T-cell (primary cell): Measurements from ENCODE around the gene PACS2. TPM values are rescaled to one million over a fixed set of nuclear protein-coding genes. Genes with fewer than 3 reads are reported as not detected.

Experiments used
- ATAC-seq, 4 experiments: fragments of 200-7000 bp in 3 of 4; fragments of 150-1000 bp in 1 of 4; cut with Tn5 transposase; replicated peaks in 1 of 4; 1 replicate in 3 of 4; 2 replicates in 1 of 4; pipeline ENCODE4 v1.10.0; 2021; ENCODE audit warnings: moderate library complexity in 3 of 4, mild to moderate bottlenecking in 2 of 4, moderate number of reproducible peaks in 1 of 4
- CTCF ChIA-PET, 2 donors: fragments of 300-600 bp; sonication (Branson Sonifier 250); formaldehyde crosslinking; loops; one replicate each; lab custom pipeline; 2022; ENCODE audit warnings: antibody characterized with exemption in 2 of 2; lab: Charles Lee
- POLR2A ChIA-PET, 2 donors: fragments of 300-600 bp; sonication (Branson Sonifier 250); formaldehyde crosslinking; loops; one replicate each; lab custom pipeline; 2022; ENCODE audit warnings: antibody characterized with exemption in 2 of 2; lab: Charles Lee
- DNase-seq, 35 experiments: peaks; one replicate each; pipeline versions ENCODE4 v3.0.0 to v3.0.0-alpha.2; 2013 to 2023
- H3K27ac ChIP-seq: one replicate; pipeline ENCODE4 v1.5.1; 2013; ENCODE audit warnings: low read length
- H3K27me3 ChIP-seq, 2 experiments: replicated peaks in 1 of 2; 1 replicate in 1 of 2; 2 replicates in 1 of 2; pipeline versions ENCODE4 v1.6.1 to v1.7.0; 2013; ENCODE audit warnings: low read length in 1 of 2, mixed read lengths in 1 of 2; ENCODE audit not compliant: control insufficient read depth in 2 of 2, insufficient read depth in 2 of 2; ENCODE audit errors: extremely low read depth in 1 of 2
- H3K36me3 ChIP-seq, 2 donors: 1 replicate in 1 of 2; 2 replicates in 1 of 2; pipeline versions ENCODE4 v1.6.1 to v1.7.0; 2013; ENCODE audit warnings: low read length in 1 of 2; ENCODE audit not compliant: control insufficient read depth in 2 of 2, insufficient read depth in 1 of 2; ENCODE audit errors: extremely low read depth in 1 of 2
- H3K4me1 ChIP-seq, 2 experiments: 1 replicate in 1 of 2; 2 replicates in 1 of 2; pipeline versions ENCODE4 v1.6.1 to v1.7.0; 2013; ENCODE audit warnings: low read length in 2 of 2, mixed read lengths in 1 of 2; ENCODE audit not compliant: insufficient read depth in 2 of 2, control insufficient read depth in 1 of 2; ENCODE audit errors: extremely low read depth in 1 of 2
- H3K4me3 ChIP-seq, 2 donors: 1 replicate in 1 of 2; 2 replicates in 1 of 2; pipeline versions ENCODE4 v1.5.1 to v1.7.0; 2013; ENCODE audit warnings: mild to moderate bottlenecking in 2 of 2, low read length in 1 of 2, moderate library complexity in 1 of 2; ENCODE audit not compliant: control insufficient read depth in 1 of 2; ENCODE audit errors: extremely low read depth in 1 of 2
- H3K9me3 ChIP-seq: 2 replicates; pipeline ENCODE4 v1.7.0; 2013
- H3K27ac Mint-ChIP-seq, 2 donors: one replicate each; pipeline ENCODE4 v1.8.0; 2020 to 2021; ENCODE audit warnings: mild to moderate bottlenecking in 2 of 2, mixed read lengths in 2 of 2
- H3K27me3 Mint-ChIP-seq, 2 donors: one replicate each; pipeline ENCODE4 v1.8.0; 2021 to 2022; ENCODE audit warnings: mixed read lengths in 2 of 2
- H3K36me3 Mint-ChIP-seq: one replicate; pipeline ENCODE4 v1.8.0; 2021; ENCODE audit warnings: mixed read lengths
- H3K4me1 Mint-ChIP-seq, 3 donors: one replicate each; pipeline ENCODE4 v1.8.0; 2020 to 2022; ENCODE audit warnings: mixed read lengths in 3 of 3, mild to moderate bottlenecking in 1 of 3
- H3K4me3 Mint-ChIP-seq, 3 donors: one replicate each; pipeline ENCODE4 v1.8.0; 2020 to 2022; ENCODE audit warnings: mild to moderate bottlenecking in 3 of 3, mixed read lengths in 3 of 3, moderate library complexity in 3 of 3
- H3K9me3 Mint-ChIP-seq, 3 donors: one replicate each; pipeline ENCODE4 v1.8.0; 2020 to 2022; ENCODE audit warnings: mixed read lengths in 3 of 3
- WGBS: methylation state at CpG from one replicate; pipeline ENCODE4 v1.1.5; 2013; ENCODE audit warnings: missing lambda C conversion rate; ENCODE audit not compliant: insufficient coverage; 5-methylcytosine and 5-hydroxymethylcytosine counted together
- total RNA-seq, 35 experiments: library from RNA in 6 of 35; stranded (reverse) in 6 of 35; fragments of 120-200 nt in 1 of 35; gene quantifications; one replicate each; pipeline versions ENCODE4 v1.2.1 to v1.2.4 and lab custom pipeline; 2013 to 2026

Gene PACS2
- total RNA-seq, 5 donors from 2014 or later (not counting 1 experiment from before 2014, with no cell fraction given), result 70.9 to 86.9 (median 78.0) TPM

GRCh38 chr14:105328070-105328677 is 13.6 kb downstream of the PACS2 start:
- peaks cover 3 to 47% of the 10 kb centered on the region in 2 experiments for H3K4me1 ChIP-seq
- H3K4me3 Mint-ChIP-seq, result peak overlapping the region in 1 of 3 donors; percentile 17
- H3K4me1 Mint-ChIP-seq, result peaks cover 39 to 48% (median 44%) of the 10 kb centered on the region in 3 donors
- WGBS, result 87% methylated on average over 5 of the region's 12 CpGs
- no peak overlapping the region for H3K27ac ChIP-seq
- no peak overlapping the region for H3K4me3 ChIP-seq
- peaks cover 0 to 3% of the 10 kb centered on the region in 2 experiments for H3K27me3 ChIP-seq
- H3K27me3 Mint-ChIP-seq, result no peaks in the 10 kb centered on the region
- ChIA-PET POLR2A (no interaction called here), CTCF (no interaction called here)
- peaks cover 0 to 3% (median 0%) of the 10 kb centered on the region in 3 donors for H3K9me3 Mint-ChIP-seq
- DNase-seq (no peak), ATAC-seq (no peak)
- no peaks in the 10 kb centered on the region for H3K9me3 ChIP-seq
- H3K36me3 Mint-ChIP-seq, result peaks cover 3% of the 10 kb centered on the region
- peaks cover 0 to 5% of the 10 kb centered on the region in 2 donors for H3K36me3 ChIP-seq
- no peak overlapping the region for H3K27ac Mint-ChIP-seq

GRCh38 chr14:105328678-105329390 is 14.3 kb downstream of the PACS2 start:
- Mint-ChIP-seq H3K4me3 (peak overlapping the region in 1 of 3 donors; percentile 17), H3K27me3 (no peaks in the 10 kb centered on the region), H3K27ac (no peak overlapping the region), H3K4me1 (peaks cover 34 to 45% (median 41%) of the 10 kb centered on the region in 3 donors), H3K36me3 (no peaks in the 10 kb centered on the region), H3K9me3 (peaks cover 0 to 3% (median 0%) of the 10 kb centered on the region in 3 donors)
- no peaks in the 10 kb centered on the region for H3K9me3 ChIP-seq
- peaks cover 3 to 51% of the 10 kb centered on the region in 2 experiments for H3K4me1 ChIP-seq
- WGBS, result 91% methylated on average over 10 of the region's 15 CpGs
- H3K27me3 ChIP-seq, result peaks cover 0 to 3% of the 10 kb centered on the region in 2 experiments
- H3K4me3 ChIP-seq, result no peak overlapping the region
- DNase-seq (no peak), ATAC-seq (no peak)
- ChIA-PET POLR2A (no interaction called here), CTCF (no interaction called here)
- H3K36me3 ChIP-seq, result peaks cover 0 to 5% of the 10 kb centered on the region in 2 donors
- no peak overlapping the region for H3K27ac ChIP-seq

- peaks cover 34 to 42% (median 41%) of the 10 kb centered on the region in 3 donors for H3K4me1 Mint-ChIP-seq
- Histone ChIP-seq H3K27ac (no peak overlapping the region), H3K9me3 (no peaks in the 10 kb centered on the region), H3K4me3 (no peak overlapping the region), H3K27me3 (peaks cover 0 to 3% of the 10 kb centered on the region in 2 experiments), H3K36me3 (peaks cover 0 to 5% of the 10 kb centered on the region in 2 donors), H3K4me1 (peaks cover 3 to 51% of the 10 kb centered on the region in 2 experiments)
- ATAC-seq (no peak), DNase-seq (no peak)
- ChIA-PET POLR2A (no interaction called here), CTCF (no interaction called here)
- H3K9me3 Mint-ChIP-seq, result peaks cover 0 to 3% (median 0%) of the 10 kb centered on the region in 3 donors
- H3K4me3 Mint-ChIP-seq, result no peak overlapping the region
- no peaks in the 10 kb centered on the region for H3K27me3 Mint-ChIP-seq
- H3K27ac Mint-ChIP-seq, result no peak overlapping the region
- H3K36me3 Mint-ChIP-seq, result no peaks in the 10 kb centered on the region
- WGBS, result 95% methylated on average over 17 of the region's 17 CpGs
These were observed 15.0 kb downstream of the PACS2 start for GRCh38 chr14:105329411-105330150.

GRCh38 chr14:105330491-105330895 is 15.9 kb downstream of the PACS2 start:
- ATAC-seq (no peak), DNase-seq (no peak)
- H3K36me3 Mint-ChIP-seq, result no peaks in the 10 kb centered on the region
- WGBS, result 43% methylated on average over 9 of the region's 13 CpGs
- Histone ChIP-seq H3K27ac (no peak overlapping the region), H3K9me3 (no peaks in the 10 kb centered on the region), H3K27me3 (peaks cover 0 to 3% of the 10 kb centered on the region in 2 experiments), H3K4me1 (peaks cover 3 to 51% of the 10 kb centered on the region in 2 experiments), H3K4me3 (no peak overlapping the region), H3K36me3 (peaks cover 0 to 5% of the 10 kb centered on the region in 2 donors)
- H3K27me3 Mint-ChIP-seq, result no peaks in the 10 kb centered on the region
- H3K27ac Mint-ChIP-seq, result no peak overlapping the region
- H3K4me3 Mint-ChIP-seq, result peak overlapping the region in 1 of 3 donors; percentile 57
- H3K4me1 Mint-ChIP-seq, result peaks cover 34 to 42% (median 41%) of the 10 kb centered on the region in 3 donors
- ChIA-PET CTCF (no interaction called here), POLR2A (no interaction called here)
- peaks cover 0 to 3% (median 0%) of the 10 kb centered on the region in 3 donors for H3K9me3 Mint-ChIP-seq

DNA sequence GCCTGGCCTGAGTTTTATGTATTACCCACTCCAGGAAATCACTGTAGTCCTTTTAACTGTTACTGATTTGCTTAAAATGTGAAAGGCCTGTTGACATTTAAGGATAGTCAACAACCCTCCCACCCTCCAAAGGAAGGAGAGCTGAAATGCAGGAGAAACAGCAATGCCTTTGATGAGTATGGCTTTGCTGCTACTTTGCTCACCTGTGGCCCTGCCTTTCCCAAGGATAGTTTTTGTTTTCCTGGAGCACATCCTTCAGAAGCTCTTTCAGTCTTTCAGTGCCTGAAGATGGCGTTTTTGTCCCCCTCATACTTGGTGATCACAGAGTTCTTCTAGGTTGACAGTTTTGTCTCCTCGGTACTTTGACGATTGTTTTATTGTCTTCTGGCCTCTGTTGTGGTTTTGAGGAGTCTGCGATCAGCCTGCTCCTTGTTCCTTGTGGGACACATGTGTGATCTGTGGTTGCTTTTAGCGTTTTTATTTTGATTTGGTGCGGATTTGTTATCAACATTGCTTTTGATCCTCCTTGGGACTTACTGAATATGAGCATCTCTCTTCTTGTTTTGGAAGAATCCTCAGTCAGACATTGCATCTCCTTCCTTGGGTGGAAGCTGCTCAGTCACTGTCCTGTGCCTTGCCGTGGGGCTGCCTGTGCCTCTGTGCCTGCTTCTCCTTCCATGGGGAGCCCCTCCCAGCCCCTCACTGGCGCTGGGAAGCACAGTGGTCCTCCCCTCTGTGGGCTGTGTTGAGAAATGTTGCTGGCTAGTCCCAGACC is 17.2 kb downstream of the PACS2 start:
- H3K9me3 Mint-ChIP-seq, result peaks cover 0 to 3% (median 0%) of the 10 kb centered on the region in 3 donors
- ATAC-seq (peak in 1 of 4 experiments; percentile 73), DNase-seq (no peak)
- peak overlapping the region in 1 of 3 donors; percentile 57 for H3K4me3 Mint-ChIP-seq
- Histone ChIP-seq H3K9me3 (no peaks in the 10 kb centered on the region), H3K4me3 (no peak overlapping the region), H3K4me1 (peaks cover 3 to 45% of the 10 kb centered on the region in 2 experiments), H3K27ac (no peak overlapping the region), H3K36me3 (no peaks in the 10 kb centered on the region), H3K27me3 (peaks cover 0 to 3% of the 10 kb centered on the region in 2 experiments)
- WGBS, result 0% methylated on average over 2 of the region's 8 CpGs
- H3K27me3 Mint-ChIP-seq, result no peaks in the 10 kb centered on the region
- CTCF ChIA-PET, result interaction anchor here in 1 of 2 donors (0.6 kb wide), 1 partner anchor 279 kb away, joined by 3 read pairs; no protein-coding TSS in a partner anchor
- H3K36me3 Mint-ChIP-seq, result no peaks in the 10 kb centered on the region
- POLR2A ChIA-PET, result no interaction called here
- H3K4me1 Mint-ChIP-seq, result peaks cover 34 to 42% (median 41%) of the 10 kb centered on the region in 3 donors
- H3K27ac Mint-ChIP-seq, result peak overlapping the region; percentile 8 to 43
